G401.6 (cell line): Measurements from ENCODE around the gene EPS8.
"Not testable (repeated sequence)": the region's sequence is repeated elsewhere in the genome, so short reads cannot be mapped to it uniquely, and the experiment has no call there.

Source experiments
- FAIRE-seq: peaks from 2 replicates; lab custom pipeline; 2012; peaks lifted over from hg19 to GRCh38; lab: Jason Lieb, UNC

Gene EPS8

GRCh38 chr12:15756822-15757221, 32.4 kb downstream of the EPS8 start:
- FAIRE-seq, result no peak

- FAIRE-seq, result no peak
Observed at GRCh38 chr12:15754233-15754632, 35.0 kb downstream of the EPS8 start.

GRCh38 chr12:15752785-15753184, 36.4 kb downstream of the EPS8 start:
- no peak for FAIRE-seq

DNA sequence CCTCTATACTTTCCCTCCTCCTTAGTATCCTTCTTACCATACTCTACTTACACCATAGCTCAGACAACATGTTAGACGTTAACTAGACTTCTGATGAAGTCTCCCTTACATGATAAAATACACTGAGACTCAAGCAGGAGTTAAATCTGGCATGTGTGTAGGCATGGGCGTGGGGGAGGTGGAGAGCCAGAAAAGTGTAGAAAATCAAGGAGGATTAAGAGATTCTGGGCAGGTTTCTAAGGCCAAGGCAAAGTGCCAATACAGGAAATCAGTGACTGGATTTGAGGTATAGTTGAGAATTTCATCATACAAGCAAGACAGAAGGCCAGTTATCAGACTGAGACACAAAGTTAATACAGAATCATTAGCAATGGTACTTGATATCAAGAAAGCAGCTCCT, 37.4 kb downstream of the EPS8 start:
- FAIRE-seq, result no peak

- no peak for FAIRE-seq
Observed at GRCh38 chr12:15749937-15750336, 39.3 kb downstream of the EPS8 start.

GRCh38 chr12:15741870-15742269, 47.3 kb downstream of the EPS8 start:
- FAIRE-seq, result not testable (repeated sequence)

GRCh38 chr12:15741082-15741481, 48.1 kb downstream of the EPS8 start:
- no peak for FAIRE-seq

DNA sequence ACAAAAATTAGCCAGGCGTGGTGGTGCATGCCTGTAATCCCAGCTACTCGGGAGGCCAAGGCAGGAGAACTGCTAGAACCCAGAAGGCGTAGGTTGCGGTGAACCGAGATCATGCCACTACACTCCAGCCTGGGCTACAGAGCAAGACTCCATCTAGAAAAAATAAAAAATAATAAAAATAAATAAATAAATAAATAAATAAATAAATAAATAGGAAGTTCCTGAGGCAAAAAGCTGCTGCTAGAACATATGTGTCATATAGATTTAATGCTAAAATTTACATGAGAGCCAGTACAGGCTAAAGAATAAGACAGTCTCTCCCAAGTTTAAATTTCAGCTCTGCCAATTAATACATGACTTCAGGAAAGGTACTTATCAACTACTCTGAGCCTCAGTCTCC, 48.8 kb downstream of the EPS8 start:
- not testable (repeated sequence) for FAIRE-seq

- FAIRE-seq, result no peak
Observed at GRCh38 chr12:15738438-15739015, 50.7 kb downstream of the EPS8 start.

DNA sequence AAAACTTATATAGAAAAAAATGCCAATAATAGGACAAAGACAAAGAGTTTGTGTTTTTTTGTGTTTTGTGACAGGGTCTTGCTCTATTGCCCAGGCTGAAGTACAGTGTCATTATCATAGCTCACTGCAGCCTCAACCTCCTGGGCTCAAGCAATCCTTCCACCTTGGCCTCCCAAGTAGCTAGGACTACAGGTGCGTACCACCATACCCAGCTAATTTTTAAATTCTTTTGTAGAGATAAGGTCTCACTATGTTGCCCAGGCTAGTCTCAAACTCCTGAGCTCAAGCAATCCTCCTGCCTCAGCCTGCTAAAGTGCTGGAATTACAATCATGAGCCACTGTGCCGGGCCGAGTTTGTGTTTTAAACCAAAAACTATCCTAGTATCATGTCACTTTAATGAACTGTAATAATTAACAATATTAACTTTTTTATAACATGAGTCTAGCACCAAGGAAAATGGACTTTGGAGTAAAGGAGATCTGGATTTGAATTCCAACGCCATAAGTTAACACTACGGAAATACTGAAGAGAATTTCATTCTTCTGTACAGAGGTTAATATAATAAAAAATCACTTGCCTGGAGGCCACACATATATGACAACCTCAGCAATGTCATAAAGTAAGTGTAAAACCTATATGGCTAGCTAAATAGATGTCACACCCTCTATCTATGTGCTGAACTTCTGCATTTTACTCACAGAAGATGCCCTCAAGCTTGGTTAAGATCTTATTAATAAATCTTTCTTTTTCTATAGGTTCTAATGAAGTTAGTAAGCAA, 53.2 kb downstream of the EPS8 start:
- FAIRE-seq, result no peak

DNA sequence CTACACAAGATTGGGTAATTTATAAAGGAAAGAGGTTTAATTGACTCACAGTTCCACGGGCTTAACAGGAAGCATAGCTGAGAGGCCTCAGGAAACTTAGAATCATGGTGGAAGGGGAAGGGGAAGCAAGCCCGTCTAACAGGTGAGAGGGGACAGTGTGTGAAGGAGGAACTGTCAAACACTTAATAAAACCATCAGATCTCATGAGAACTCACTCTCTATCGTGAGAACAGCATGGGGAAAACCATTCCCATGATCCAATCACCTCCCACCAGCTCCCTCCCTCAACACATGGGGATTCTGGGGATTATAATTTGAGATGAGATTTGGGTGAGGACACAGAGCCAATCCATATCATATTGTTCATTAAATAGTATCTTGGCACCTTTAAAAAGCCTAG, 56.1 kb downstream of the EPS8 start:
- FAIRE-seq, result no peak

- no peak for FAIRE-seq
Observed at GRCh38 chr12:15732341-15733061, 56.7 kb downstream of the EPS8 start.

DNA sequence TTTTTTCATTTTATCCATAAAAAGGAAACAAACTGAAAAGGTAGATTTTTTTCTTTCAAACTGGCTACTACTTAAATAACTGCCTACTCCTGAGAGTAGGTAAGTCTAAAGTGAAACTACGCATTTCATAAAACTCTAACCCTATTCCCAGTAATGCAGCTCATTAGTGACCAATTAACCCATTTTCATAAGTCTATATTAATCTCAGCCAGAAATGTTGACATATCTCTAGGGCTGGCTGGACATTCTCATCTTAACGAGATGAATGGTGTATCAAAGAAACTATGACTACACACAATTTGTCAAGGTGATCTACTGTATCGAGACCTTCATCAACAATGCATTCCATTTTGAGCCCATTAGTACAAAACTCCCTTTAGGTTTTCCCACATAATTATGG, 57.2 kb downstream of the EPS8 start:
- no peak for FAIRE-seq

- no peak for FAIRE-seq
Observed at GRCh38 chr12:15729097-15729496, 60.1 kb downstream of the EPS8 start.

GRCh38 chr12:15728118-15728598, 61.0 kb downstream of the EPS8 start:
- FAIRE-seq, result no peak

DNA sequence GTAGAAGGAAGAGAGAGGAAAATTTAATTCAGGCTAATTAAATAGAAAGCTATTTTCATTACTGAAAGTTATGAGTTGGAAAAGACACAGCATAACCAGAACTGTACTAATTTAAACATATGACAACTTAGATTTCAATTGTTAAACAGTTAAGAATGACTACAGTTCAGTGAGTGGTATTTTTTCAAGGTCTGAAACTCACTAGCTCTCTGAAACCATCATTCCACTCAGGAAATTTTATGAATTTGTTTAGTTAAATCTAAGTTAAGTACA, 62.4 kb downstream of the EPS8 start:
- no peak for FAIRE-seq

DNA sequence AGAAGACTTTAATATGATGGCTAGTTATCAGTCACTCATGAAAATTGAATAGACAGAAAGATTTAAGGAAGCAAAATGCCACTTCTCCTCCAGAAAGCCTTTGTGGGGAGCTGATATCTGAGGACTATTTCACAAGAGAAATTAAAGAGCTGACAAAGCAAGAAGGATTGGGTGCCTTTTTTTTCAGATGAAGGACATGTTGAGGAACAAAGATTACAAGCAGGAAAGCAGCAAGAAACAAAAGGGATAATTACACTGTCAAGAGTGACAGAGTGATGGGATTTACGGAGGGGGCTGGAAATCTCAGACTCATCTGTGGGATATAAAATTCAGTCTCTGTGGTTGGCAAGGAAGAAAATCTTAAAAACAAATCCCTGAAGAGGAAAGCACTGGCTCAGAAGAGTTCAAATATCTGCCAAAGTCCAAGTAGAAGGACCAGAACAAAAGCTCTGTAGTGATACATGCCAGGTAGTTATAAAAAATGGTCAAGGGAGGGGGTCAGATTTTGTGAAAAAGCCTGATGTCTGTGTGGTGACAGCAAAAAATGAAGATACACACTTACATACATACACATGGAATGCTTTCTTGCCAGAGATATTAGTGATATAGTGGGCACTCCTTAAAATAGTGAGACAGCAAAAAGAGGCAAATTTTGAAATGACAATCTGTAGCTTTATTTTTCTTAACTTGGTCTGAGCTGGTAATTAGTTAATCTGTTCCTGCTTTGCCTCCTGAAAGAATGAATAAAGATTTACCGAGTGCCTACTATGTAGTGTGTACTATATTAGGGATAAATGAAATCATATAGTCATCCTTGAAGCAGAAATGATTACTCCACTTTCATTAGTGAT, 62.9 kb downstream of the EPS8 start:
- no peak for FAIRE-seq

- FAIRE-seq, result no peak
Observed at GRCh38 chr12:15722951-15723350, 66.2 kb downstream of the EPS8 start.

GRCh38 chr12:15721316-15722115, 67.7 kb downstream of the EPS8 start:
- no peak for FAIRE-seq

- no peak for FAIRE-seq
Observed at GRCh38 chr12:15720295-15720694, 68.9 kb downstream of the EPS8 start.

DNA sequence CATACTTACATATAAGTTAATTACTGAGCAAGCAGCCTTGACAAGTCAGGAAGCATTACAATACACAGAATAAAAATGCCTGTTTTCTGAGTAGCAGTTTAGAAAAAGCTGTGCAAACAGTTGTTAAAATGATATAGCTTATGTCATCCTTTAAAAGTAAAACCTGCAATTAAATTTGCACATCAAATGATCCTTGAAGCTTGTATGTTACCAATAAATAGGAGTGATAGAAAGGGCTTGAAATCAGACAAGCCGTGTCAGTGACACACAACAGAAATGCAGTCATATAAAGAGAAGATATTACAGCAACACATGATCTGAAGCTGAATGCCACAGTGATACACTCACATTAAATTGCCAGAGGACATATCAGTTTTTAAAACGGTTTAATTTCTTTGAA, 70.0 kb downstream of the EPS8 start:
- no peak for FAIRE-seq
